Fibroblast of pulmonary artery (primary cell): Measurements from ENCODE around the gene GPHB5.
A peak's percentile ranks its signal among the peaks of the same experiment; 100 is the strongest.
"Not testable (repeated sequence)": the region's sequence is repeated elsewhere in the genome, so short reads cannot be mapped to it uniquely, and the experiment has no call there.

Experiments
- DNase-seq: peaks from one replicate; pipeline ENCODE4 v3.0.0-alpha.2; 2010; ENCODE audit warnings: low read depth
- H3K4me3 ChIP-seq: replicated peaks from 2 replicates; pipeline ENCODE4 v1.5.1; 2011; ENCODE audit warnings: low read depth, mild to moderate bottlenecking, control low read depth, low read length, moderate library complexity
- TF ChIP-seq, protein P1 (sequence below): IDR thresholded peaks from 2 replicates; pipeline ENCODE4 v1.5.1; 2011; ENCODE audit warnings: mild to moderate bottlenecking, control low read depth, low read length, inconsistent platforms; ENCODE audit errors: missing control alignments

Gene GPHB5

DNA sequence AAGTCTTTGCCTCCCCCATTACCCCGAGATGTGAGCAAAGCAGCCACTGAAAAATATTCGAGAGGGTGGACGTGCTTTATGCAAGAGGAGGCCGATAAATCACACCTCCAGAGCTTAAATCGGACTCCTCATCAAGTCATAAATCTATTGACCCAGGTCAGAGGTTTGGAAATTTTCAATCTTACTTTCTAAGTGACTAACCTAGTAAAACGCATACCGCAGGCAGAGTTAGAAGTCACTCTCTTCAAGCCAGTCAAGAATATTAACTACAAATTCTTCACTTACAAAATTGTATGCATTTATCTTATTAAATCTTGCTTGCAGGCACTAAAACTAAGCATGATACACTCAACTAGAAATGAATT lies 34.9 kb downstream of the GPHB5 start:
- H3K4me3 ChIP-seq, result no peak overlapping the region
- TF ChIP-seq, protein P1, sequence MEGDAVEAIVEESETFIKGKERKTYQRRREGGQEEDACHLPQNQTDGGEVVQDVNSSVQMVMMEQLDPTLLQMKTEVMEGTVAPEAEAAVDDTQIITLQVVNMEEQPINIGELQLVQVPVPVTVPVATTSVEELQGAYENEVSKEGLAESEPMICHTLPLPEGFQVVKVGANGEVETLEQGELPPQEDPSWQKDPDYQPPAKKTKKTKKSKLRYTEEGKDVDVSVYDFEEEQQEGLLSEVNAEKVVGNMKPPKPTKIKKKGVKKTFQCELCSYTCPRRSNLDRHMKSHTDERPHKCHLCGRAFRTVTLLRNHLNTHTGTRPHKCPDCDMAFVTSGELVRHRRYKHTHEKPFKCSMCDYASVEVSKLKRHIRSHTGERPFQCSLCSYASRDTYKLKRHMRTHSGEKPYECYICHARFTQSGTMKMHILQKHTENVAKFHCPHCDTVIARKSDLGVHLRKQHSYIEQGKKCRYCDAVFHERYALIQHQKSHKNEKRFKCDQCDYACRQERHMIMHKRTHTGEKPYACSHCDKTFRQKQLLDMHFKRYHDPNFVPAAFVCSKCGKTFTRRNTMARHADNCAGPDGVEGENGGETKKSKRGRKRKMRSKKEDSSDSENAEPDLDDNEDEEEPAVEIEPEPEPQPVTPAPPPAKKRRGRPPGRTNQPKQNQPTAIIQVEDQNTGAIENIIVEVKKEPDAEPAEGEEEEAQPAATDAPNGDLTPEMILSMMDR, result no peak
- no peak for DNase-seq

DNA sequence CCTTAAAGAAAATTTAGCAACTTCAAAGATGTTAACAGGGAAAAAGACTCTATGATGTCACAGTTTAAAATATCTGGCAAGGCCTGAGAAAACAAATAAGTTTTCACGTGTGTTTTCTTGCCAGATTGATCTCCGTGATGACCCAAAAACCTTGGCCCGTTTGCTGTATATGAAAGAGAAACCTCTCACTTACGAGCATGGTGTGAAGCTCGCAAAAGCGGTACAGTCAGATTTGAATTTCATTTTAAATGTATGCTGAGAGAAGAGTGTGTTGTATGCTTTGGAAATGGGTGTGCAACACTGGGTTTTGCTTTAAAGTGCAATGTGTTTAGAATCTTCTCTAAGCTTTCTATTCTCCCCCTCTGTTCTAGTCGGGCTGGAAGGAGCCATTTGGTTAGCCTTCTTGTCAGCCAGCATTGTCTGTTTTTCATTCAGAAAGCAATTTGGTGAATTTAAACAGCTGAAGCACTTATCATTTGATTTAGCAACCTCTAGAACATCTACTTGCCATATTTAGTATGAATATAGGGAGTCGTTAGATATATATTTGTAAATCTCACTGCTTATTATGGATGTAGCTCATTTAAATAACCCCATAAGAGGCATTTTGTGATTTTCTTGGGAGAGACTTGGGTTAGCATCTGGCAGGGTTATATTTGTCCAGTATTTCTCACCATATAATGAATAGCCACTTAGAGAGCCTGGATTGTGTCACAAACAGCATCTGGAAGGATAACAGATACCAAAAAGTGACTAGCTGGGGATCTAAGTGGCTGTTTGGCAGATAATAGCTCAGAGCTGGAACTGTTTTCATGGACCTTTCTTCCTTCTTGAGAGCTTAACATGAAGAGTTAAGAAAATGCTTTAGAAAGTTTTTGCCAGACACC lies 35.5 kb downstream of the GPHB5 start:
- TF ChIP-seq, protein P1, result no peak
- no peak for DNase-seq
- H3K4me3 ChIP-seq, result no peak overlapping the region

DNA sequence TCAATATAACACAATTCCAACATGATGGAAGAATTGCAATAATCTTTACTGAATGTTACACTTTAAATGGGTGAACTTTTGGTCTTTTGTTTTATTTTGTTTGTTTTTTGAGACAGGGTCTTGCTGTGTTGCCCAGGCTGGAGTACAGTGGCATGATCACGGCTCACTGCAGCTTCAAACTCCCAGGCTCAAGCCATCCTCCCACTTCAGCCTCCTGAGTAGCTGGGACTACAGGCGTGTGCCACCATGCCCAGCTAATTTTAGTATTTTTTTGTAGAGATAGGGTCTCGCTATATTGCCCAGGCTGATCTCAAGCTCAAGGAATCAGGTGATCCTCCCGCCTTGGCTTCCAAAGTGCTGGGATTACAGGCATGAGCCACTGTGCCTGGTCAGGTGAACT lies 38.8 kb downstream of the GPHB5 start:
- H3K4me3 ChIP-seq, result not testable (repeated sequence)

DNA sequence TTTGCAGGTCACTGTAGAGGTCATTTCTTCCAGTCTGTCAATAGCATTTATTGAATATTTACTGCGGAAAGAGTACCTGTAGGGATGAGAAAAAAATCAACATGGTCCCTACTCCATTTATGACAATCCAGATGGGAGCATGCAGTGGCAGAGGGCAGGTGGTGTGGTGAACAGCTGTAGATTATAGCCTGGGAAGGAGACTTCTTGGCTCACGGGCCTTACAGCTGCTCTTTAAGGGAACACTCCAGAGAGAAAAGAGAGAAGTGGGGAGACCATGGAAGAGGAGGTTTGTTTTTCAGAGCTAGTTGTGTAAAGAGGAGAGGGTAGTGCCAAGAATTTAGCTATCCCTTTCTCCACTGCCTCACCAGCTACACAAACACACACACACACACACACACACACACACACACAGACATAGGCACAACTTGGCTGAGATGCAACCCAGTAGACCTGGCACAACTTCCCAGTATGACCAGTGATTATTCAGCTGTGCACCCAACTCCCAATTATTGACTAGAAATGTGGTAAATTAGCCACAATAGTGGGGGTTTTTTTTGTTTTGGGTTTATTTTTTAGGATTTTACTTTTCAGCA lies 41.0 kb downstream of the GPHB5 start:
- no peak for DNase-seq
- TF ChIP-seq, protein P1, result no peak
- H3K4me3 ChIP-seq, result no peak overlapping the region

More for the DNA sequence above, 38.8 kb downstream of the GPHB5 start:
- not testable (repeated sequence) for DNase-seq

DNA sequence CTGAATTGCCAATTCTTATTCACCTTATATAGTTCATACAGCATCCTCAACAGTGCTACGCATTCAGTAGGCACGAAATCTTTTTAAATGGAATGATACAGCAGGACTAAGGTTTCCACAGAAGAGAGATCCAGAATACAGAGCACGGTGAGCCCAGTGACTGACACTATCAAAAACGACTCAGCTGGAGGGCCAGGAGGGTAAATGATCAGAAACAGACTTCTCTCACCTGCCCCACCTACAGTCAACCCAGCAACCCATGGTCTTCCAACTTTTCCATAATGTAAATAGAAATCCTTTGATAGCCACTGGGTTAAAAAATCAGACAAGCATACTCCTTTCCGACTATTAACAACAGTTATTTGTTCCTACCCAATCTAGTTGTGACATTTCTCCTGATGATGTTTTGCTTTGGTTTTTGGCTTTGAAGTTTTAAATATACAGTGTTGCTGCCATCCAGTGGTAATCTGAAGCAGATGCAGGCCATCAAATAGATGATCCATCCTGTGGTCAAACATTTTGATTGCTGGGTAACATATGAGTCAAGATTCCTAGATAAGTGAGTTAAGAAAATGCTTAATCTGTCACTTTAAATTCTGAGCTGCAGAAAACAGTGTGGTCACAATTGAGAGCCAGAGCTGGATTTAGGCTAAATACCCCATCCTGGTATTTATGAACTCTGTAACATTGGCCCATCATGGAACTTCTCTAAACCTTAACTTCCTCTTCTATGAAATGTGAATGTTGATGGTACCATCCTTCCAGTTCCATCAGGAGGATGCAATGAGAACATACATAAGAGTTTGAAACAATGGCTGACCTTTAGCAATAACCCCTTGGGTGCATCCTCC lies 42.0 kb downstream of the GPHB5 start:
- H3K4me3 ChIP-seq, result no peak overlapping the region
- DNase-seq, result peak; percentile 78
- TF ChIP-seq, protein P1, result peak; percentile 79

DNA sequence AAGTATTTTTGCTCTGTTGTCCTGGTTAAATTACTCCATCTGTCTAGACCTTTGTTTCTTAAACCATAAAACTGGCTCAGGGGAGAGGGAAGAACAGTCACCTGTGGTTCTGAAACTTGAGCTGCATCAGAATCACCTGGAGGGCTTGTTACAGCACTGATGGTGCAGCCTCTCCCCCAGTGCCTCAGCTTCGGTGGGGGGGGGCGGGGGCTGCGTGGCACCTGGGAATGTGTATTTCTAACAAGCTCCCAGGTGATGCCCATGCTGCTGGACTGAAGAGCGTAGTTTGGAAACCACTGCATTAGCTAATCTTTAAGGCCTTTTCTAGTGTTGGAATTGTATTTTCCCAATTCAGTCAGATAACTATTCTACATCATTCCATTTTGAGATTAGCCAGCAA lies 42.7 kb downstream of the GPHB5 start:
- TF ChIP-seq, protein P1, result no peak
- no peak for DNase-seq
- no peak overlapping the region for H3K4me3 ChIP-seq

DNA sequence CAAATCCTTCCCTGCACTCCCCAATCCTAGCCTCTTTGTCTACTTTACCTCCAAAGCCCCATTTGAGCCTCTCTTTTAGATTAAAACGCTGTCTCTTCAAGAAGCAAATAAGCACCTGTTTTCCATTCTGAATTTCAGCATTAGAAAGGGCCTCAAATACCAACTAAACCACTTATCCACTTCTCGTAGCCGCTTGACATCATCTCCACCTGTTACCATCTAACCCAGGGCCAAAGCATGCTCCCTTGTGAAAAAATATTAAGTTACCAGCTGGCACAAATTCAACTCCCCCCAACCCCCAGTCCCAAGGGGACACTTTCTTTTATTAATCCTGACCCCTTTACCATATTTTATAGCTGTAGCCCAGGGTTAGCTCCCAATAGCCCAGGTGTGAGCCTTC lies 43.1 kb downstream of the GPHB5 start:
- DNase-seq, result no peak
- H3K4me3 ChIP-seq, result no peak overlapping the region
- TF ChIP-seq, protein P1, result no peak
